ENCODE measurements around the gene CCT3.
"Not testable (repeated sequence)": the region's sequence is repeated elsewhere in the genome, so short reads cannot be mapped to it uniquely, and the experiment has no call there.

CCT3 gene

DNA sequence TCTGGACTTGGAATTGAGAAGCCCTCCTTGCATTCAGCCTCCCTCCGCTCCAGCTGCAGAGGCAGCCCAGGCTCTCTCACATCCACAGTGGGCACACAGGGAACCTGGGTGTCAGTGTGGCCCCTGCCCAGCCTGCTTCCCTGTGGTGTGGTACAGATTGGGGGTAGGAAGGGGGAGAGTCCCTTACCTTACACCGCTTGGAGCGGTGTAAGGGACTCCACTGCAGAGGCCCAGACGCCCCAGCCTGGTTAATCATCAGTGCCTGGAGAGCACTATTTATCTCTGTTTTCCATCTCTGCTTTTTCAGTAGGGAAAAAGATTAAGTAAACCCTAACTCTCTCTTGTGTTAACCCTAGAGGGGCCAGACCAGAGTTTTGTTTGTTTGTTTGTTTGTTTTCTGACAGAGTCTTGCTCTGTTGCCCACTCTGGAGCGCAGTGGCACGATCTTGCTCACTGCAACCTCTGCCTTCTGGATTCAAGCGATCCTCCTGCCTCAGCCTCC lies 30.1 kb upstream of the CCT3 start:
- no peak for DNase-seq

- no peak for DNase-seq
These were observed 29.5 kb upstream of the CCT3 start for GRCh38 chr1:156367383-156368156.

DNA sequence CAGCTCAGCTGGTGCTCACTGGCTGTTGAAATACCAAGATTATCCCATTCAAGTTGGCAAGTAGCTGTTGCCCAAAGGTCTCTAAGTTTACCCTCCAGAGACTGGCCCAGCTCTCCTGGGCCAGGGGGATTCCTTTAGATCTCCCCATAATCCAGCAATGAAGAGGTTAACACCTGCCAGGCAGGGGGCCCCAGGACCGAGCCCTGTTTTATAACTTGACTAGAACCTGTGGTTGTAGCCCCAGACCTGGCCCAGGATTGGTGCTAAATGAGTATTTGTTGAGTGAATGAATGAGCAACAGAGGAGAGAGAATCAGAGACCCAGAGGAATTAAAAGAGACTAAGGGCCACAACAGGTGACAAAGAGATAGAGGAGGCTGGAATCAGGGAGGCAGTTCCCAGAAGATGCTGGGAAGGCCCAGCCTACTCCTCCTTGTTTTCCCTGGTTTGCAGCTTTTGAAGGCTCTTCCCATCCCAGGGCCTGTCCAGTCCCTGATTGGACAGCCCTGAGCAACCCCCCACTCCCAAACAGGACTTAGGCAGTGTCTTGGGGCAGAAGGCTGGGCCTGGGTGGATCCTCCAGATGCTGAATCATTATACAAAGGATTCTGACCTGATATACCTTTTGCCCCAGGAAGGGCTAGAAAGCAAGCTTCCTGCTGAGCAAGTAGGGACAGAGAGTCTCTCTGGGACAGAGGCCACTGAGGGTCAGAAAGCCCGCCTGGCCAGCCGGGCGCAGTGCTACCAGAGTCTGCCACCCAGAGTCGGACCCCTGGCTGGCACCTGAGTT lies 28.5 kb upstream of the CCT3 start:
- DNase-seq = no peak

DNA sequence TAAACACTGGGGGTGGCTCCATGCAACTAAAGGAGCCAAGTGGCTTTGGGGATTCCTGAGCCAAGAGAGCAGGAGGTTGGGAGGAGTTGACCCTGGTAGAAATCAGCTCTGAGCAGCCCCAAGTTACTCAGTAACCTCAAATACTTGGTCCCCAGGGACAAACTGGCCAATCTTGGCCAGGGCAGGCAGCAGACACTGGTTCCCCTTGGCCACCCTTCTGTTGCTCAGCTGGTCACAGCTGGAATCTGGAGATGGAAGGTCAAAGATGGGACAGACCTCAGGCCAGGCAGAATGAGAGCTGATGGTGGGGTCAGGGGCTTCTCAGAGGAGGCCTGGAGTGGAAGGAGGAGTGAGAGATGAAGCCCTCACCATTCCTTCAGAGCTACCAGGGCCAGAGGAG lies 27.7 kb upstream of the CCT3 start:
- DNase-seq = no peak

DNA sequence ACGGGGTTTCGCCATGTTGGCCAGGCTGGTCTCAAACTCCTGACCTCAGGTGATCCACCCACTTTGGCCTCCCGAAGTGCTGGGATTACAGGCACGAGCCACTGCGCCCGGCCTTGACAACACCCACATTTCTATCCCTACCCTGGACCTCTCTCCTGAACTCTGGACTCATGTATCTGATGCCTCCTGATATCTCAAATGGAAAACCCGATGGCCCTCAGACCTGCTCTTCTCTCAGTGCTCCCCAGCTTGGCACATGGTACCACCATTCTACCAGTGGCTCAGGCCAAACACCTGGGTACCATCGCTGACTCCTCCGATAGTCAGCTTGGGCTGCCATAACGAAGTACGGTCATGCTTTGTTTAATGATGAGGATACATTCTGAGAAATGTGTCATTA lies 22.4 kb upstream of the CCT3 start:
- no peak for DNase-seq

DNA sequence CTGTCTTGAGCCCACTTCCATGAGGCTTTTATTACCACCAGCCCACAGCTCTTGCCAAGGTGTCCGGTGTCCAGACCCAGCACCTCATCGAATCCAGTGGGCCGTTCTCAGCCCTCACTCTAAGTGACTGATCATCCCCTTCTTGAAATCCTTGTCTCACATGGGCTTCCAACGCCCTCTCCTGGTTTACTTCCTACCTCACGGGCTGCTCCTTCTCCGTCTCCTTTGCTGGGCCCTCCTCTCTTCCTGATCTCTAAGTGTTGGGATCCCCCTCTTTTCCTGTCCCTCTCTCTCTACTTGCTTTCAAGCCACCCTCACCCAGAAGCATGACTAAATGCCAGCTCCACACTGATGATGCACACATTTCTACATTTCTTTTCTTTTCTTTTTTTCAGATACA lies 21.9 kb upstream of the CCT3 start:
- peak; percentile 23 for DNase-seq

- DNase-seq = no peak
These were observed 21.2 kb upstream of the CCT3 start for GRCh38 chr1:156359249-156359648.

DNA sequence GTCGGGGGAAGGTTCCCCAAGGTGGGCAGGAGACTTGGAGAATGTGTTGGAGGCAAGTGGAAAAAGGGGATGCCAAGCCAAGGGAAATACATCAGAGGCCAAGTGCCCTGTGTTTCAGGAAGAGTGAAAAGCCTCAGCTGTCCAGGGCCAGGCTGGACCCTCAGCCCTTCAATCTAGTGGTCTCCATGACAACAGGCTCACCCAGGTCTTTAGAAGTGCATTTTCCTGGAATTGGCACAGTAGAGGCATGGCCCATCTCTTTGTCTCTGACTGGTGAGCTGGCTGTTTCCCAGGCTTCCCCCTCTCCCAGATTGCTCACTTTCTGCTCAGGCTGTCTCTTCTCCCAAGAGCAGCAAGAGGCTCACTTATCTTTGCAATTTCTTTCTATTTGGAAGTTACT lies 20.5 kb upstream of the CCT3 start:
- DNase-seq = no peak

DNA sequence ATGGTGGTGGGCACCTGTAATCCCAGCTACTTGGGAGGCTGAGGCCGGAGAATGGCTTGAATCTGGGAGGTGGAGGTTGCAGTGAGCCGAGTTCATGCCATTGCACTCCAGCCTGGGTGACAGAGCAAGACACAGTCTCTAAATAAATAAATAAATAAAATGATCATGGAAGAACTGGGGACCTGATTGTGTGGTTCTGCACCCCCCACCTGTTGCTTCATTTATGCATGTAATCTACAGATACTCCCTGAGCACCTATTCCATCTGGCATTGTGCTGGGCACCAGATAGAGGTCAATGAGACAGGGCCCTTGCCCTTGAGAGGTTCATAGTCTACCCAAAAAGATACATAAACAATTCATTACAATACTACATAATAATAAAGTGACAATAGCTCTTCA lies 19.9 kb upstream of the CCT3 start:
- DNase-seq = no peak

DNA sequence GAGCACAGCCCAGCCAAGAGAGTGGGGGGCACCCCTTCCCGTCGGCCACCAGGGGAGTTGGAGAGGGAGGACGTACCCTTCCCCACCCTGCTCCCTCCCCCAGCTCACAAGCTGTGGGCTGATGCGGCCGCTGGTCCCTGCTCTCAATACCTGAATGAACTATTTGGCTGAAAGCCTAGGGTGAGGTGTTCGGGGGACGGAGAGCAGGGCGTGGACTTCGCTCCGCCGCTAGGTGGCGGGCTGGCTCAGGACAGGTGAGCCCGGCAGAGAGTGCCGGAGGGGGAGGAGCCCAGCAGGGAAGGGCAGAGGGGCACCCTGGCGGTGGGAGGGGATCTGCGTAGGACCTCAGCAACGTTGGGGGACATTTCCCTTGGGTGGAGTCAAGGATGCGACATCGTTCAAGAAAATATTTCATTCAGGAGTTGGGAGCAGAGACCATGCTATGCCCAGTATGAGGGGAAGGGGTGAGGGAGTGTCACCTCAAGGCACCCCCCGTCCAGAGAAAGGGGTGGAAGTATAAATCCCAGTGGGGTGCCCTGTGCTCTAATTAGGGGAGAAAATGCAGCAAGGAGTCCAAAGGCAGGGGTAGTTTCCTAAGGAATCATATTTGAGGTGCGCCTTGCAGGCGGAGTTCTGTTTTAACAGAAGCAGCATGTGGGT lies 18.9 kb upstream of the CCT3 start:
- peak; percentile 22 for DNase-seq

DNA sequence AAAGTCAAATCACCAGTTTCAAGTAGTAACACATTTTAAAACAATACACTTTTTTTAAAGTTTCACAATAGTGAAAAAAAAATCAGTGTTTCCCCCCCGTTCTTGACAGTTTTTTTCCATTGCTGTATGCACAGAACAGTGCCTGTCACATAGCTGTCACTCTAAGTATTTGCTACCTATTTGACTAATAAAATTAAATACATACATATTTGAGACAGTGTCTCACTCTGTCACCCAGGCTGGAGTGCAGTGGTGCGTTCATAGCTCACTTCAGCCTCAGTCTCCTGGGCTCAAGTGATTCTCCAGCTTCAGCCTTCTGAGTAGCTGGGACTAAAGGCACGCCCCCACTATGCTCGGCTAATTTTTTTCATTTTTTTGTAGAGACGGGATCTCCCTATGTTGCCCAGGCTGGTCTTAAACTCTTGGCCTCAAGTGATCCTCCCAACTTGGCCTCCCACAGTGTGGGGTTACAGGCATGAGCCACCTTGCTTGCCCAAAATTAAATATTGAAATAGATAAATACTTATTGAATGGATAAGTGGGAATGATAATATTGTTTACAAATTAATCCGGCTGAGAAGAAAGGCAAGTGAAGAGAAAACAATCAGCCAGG lies 18.3 kb upstream of the CCT3 start:
- DNase-seq = no peak

- not testable (repeated sequence) for DNase-seq
These were observed 14.4 kb upstream of the CCT3 start for GRCh38 chr1:156352481-156352880.

DNA sequence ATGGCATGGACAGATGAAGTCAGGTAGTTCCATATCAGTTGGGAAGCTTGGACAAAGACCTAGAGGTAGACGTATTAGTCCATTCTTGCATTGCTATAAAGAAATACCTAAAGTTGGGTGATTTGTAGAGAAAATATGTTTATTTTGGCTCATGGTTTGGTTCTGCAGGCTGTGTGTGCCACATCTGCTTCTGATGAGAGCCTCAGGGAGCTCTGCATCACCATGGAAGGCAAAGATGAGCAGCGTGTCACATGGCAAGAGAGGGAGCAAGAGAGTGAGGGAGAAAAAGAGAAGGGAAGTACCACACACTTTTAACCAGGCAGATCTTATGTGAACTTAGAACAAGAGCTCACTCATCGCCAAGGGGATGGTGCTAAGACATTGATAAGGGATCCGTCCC lies 9.2 kb upstream of the CCT3 start:
- DNase-seq = peak; percentile 79

DNA sequence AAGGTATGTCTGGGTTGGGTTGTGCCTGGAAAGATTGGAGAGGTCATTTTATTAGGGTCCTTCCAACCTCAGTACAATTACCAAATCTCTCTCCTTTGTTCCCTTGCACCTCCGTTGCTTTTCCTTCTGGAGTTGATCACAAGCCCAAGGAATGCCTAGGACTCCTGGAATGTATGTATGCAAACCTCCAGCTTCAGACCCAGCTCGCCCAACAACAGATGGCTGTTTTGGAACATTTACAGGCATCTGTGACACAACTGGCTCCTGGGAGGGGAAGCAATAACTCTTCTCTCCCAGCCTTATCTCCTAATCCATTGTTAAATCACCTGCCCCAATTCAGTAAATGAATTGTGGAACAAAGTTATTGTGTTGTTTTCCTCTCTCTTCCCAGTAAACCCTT lies 8.5 kb upstream of the CCT3 start:
- DNase-seq = peak; percentile 67

DNA sequence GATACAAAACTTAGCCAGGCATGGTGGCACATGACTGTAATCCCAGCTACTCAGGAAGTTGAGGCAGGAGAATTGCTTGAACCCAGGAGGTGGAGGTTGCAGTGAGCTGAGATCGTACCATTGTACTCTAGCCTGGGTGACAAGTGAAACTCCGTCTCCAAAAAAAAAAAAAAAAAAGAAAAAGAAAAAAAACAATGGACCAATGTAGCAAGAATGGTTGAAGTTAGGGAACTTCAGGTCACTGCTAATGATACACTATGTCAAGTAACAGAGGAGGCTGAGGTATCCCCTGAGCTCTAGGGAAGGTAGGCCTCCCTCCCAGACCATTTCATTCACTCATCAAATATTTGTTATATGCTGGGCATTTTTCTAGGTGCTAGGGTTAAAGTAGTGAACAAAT lies 7.9 kb upstream of the CCT3 start:
- not testable (repeated sequence) for DNase-seq

- no peak for DNase-seq
These were observed 6.3 kb upstream of the CCT3 start for GRCh38 chr1:156344409-156344808.

DNA sequence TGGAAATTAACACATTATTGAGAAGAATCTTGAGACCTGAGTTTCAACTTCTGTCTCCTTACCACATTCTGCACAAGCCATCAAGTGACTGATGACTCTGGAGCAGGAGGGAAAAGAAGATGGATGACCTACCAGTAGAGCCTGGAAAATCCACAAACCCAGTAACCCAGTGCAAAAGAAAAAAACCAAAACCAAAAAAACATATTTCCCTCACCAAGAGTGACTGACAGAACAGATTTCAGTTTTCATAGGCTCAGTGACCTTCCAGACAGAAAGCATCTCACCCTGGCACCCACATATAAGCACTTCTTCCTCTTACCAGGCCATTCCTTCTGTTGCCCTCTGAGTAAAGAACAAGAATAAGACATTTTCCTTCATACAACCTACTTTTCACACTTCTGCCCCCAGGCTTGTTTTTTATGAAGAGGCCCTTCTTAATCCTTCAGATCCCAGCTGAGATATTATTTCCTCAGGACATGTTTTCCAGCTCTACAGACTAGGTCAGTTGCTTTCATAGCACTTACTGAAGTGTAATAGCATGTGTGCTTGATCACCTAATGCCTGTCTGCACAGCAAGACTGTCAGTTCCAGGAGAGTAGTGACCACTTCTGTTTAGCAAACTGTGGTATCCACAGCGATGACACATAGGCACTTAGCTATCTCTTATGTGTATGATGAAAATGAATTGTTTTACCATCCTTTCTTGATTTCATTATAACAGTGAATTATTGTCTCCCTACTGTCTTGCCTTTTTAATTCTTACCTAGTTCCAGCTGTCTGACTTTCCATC lies 4.3 kb upstream of the CCT3 start:
- DNase-seq = no peak

GRCh38 chr1:156337888-156338179 lies 258 bp downstream of the CCT3 start:
- no peak for DNase-seq

DNA sequence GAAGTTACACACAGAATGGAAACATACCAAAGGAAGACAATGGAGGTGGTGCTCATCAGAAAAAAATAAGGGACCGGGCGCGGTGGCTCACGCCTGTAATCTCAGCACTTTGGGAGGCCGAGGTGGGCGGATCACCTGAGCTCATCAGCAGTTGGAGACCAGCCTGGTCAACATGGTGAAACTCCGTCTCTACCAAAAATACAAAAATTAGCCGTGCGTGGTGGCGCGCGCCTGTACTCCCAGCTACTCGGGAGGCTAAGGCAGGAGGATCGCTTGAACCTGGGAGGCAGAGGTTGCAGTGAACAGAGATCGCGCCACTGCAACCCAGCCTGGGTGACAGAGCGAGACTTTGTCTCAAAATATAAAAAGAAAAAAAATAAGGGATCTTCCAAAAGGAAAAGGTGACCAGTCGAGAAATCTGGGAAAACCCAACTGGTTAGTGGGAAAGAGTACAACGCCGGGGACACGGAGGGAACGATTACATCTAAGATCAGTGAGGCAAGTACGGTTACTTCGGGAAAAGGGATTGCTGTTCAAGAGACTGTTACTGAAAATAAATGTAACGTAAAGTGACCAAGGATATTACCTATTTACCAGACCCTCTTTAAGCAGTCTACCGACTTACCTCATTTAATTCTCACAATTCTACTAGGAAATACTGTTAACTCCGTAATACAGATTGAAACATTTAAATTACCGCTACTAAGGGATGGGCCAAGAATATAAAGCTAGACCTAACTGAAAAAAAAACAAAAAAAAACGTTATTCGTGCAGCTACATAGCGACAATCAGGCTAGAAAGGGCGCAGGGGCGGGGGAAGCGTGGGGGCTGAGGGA lies 822 bp downstream of the CCT3 start:
- DNase-seq = no peak

GRCh38 chr1:156336242-156336641 lies 1.9 kb downstream of the CCT3 start:
- DNase-seq = no peak

DNA sequence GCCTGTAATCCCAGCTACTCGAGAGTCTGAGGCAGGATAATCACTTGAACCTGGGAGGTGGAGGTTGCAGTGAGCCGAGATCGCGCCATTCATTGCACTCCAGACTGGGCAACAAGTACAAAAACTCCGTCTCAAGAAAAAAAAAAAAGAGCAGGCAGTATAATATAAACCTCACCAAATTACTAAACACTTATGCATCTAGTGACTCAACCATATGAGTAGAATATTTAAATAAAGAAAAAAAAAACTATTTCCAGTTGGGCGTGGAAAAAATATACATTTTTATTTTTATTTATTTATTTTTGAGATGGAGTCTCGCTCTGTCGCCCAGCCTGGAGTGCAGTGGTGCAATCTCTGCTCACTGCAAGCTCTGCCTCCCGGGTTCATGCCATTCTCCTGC lies 14.9 kb downstream of the CCT3 start:
- peak; percentile 15 for DNase-seq

- no peak for DNase-seq
These were observed 17.5 kb downstream of the CCT3 start for GRCh38 chr1:156320560-156320959.

Measured in fibroblast of skin of right quadriceps (primary cell).